GM12878 (cell line): ENCODE data around the gene CTAG1A. TPM values are rescaled to one million over a fixed set of nuclear protein-coding genes. Genes with fewer than 3 reads are reported as not detected.
"Not testable (repeated sequence)": the region's sequence is repeated elsewhere in the genome, so short reads cannot be mapped to it uniquely, and the experiment has no call there.

Source experiments
- ATAC-seq: fragments of 200-7000 bp; cut with Tn5 transposase; 3 replicates; pipeline ENCODE4 v1.9.1; 2020; ENCODE audit warnings: mild to moderate bottlenecking, moderate library complexity
- BruUV-seq: library from RNA; stranded (reverse); fragments of 400-500 nt; replicated peaks from 2 replicates; lab custom pipeline; 2021; lab: Mats Ljungman, UMichigan
- CTCF ChIA-PET: fragments of 300-600 bp; sonication (Branson Sonifier 250); formaldehyde crosslinking; extraction: SDS; loops from one replicate; lab custom pipeline; 2021; ENCODE audit warnings: inconsistent platforms; lab: Yijun Ruan, JAX
- POLR2A ChIA-PET: fragments of 350-600 bp; formaldehyde crosslinking; extraction: SDS; loops from one replicate; lab custom pipeline; 2021; ENCODE audit warnings: inconsistent platforms; lab: Charles Lee
- RAD21 ChIA-PET: fragments of 300-600 bp; sonication (Branson Sonifier 250); formaldehyde crosslinking; loops from one replicate; lab custom pipeline; 2023; ENCODE audit warnings: antibody characterized with exemption; ENCODE audit not compliant: unreplicated experiment; lab: Charles Lee
- SMC1A ChIA-PET: fragments of 300-600 bp; sonication (Branson Sonifier 250); formaldehyde crosslinking; loops from one replicate; lab custom pipeline; 2023; ENCODE audit not compliant: unreplicated experiment, uncharacterized antibody; lab: Charles Lee
- DNase-seq: peaks from one replicate; pipeline ENCODE4 v3.0.0-alpha.2; 2011; ENCODE audit warnings: low read depth, low spot score
- FAIRE-seq: peaks from 3 replicates; lab custom pipeline; 2011; peaks lifted over from hg19 to GRCh38; lab: Jason Lieb, UNC
- H2AFZ ChIP-seq: 2 replicates; pipeline ENCODE4 v1.6.0; 2011; ENCODE audit warnings: low read depth, low read length, control low read depth; ENCODE audit not compliant: control insufficient read depth
- H3K27ac ChIP-seq: 2 replicates; pipeline ENCODE4 v1.5.1; 2011; ENCODE audit warnings: control low read depth; ENCODE audit not compliant: control insufficient read depth, insufficient read depth
- H3K27me3 ChIP-seq, 2 experiments: replicated peaks in 1 of 2; 2 replicates each; pipeline versions ENCODE4 v1.6.0 to v1.6.1; 2011; ENCODE audit warnings: low read length in 1 of 2; ENCODE audit not compliant: control insufficient read depth in 2 of 2, insufficient read depth in 2 of 2
- H3K36me3 ChIP-seq, 2 experiments: 2 replicates each; pipeline ENCODE4 v1.5.1; 2011; ENCODE audit warnings: low read length in 1 of 2; ENCODE audit not compliant: control insufficient read depth in 2 of 2, insufficient read depth in 2 of 2
- H3K4me1 ChIP-seq: 2 replicates; pipeline ENCODE4 v1.6.1; 2011; ENCODE audit warnings: mild to moderate bottlenecking, low read length, moderate library complexity, mixed read lengths; ENCODE audit not compliant: control insufficient read depth, insufficient read depth
- H3K4me2 ChIP-seq: 2 replicates; pipeline ENCODE4 v1.6.0; 2011; ENCODE audit warnings: control low read depth; ENCODE audit not compliant: control insufficient read depth, insufficient read depth
- H3K4me3 ChIP-seq: fragments of 200-600 bp; sonication (generic); 2 replicates; pipeline ENCODE4 v1.5.1; 2016
- H3K79me2 ChIP-seq: 2 replicates; pipeline ENCODE4 v1.6.0; 2011; ENCODE audit warnings: low read length; ENCODE audit not compliant: control insufficient read depth, insufficient read depth
- H3K9ac ChIP-seq: 2 replicates; pipeline ENCODE4 v1.8.0; 2011; ENCODE audit warnings: low read length, control low read depth, mixed read lengths; ENCODE audit not compliant: control insufficient read depth, insufficient read depth
- H3K9me3 ChIP-seq: replicated peaks from 3 replicates; pipeline ENCODE4 v1.5.1; 2011; ENCODE audit warnings: mild to moderate bottlenecking, low read length; ENCODE audit not compliant: control insufficient read depth, insufficient read depth
- H4K20me1 ChIP-seq: 2 replicates; pipeline ENCODE4 v1.6.0; 2011; ENCODE audit not compliant: control insufficient read depth, insufficient read depth
- WGBS: methylation state at CpG from one replicate; pipeline ENCODE4 v1.1.6; 2016; ENCODE audit warnings: low lambda C conversion rate; ENCODE audit not compliant: insufficient replicate concordance, insufficient coverage; ENCODE audit errors: missing lambda C conversion rate; 5-methylcytosine and 5-hydroxymethylcytosine counted together
- in situ Hi-C: fragments of 300-500 bp; cut with MboI; formaldehyde crosslinking; loops from 9 replicates; pipeline ENCODE4 v1.14.3; 2018; ENCODE audit warnings: mixed read lengths
- intact Hi-C: fragments of 100-400 bp; cut with micrococcal nuclease; formaldehyde crosslinking; loops from one replicate; pipeline ENCODE4 v1.14.2; 2022; ENCODE audit not compliant: unreplicated experiment
- polyA plus RNA-seq, 11 experiments: library from polyadenylated mRNA; depleted of rRNA in 4 of 11; unstranded in 6 of 11; stranded (reverse) in 5 of 11; fragments of >200 nt; fragmentation: Nextera tagmentation in 4 of 11; fragmentation: Illumina TruSeq in 1 of 11; extraction: Ambion mirVana in 4 of 11; extraction: Trizol in 1 of 11; gene quantifications; 1 replicate in 1 of 11; 2 replicates in 10 of 11; pipeline versions ENCODE4 v1.2.1 to v1.2.3, GENCODE V29; 2011 to 2016; ENCODE audit warnings: inconsistent platforms in 2 of 11, missing spikeins in 2 of 11, low read depth in 1 of 11
- total RNA-seq, 4 experiments: library from RNA; depleted of rRNA in 3 of 4; stranded (reverse); fragments of >200 nt in 3 of 4; fragmentation: Illumina TruSeq in 1 of 4; extraction: Trizol in 1 of 4; gene quantifications; 2 replicates each; pipeline versions ENCODE4 v1.2.1 to v1.2.3, GENCODE V29; 2013 to 2021

Gene CTAG1A
- total and polyA plus RNA-seq, 10 of the 15 experiments (the other 5 are each of a cell fraction or from before 2014, with no cell fraction given): not detected

GRCh38 chrX:154558896-154559295 is 26.0 kb upstream of the CTAG1A start:
- 75% methylated on average over 4 of the region's 21 CpGs for whole genome bisulfite sequencing
- RAD21 ChIA-PET, intact Hi-C loops: not testable (repeated sequence)

GRCh38 chrX:154560326-154560725 is 24.6 kb upstream of the CTAG1A start:
- ATAC-seq, FAIRE-seq, POLR2A ChIA-PET: not testable (repeated sequence)

More at GRCh38 chrX:154558896-154559295, 26.0 kb upstream of the CTAG1A start:
- H3K79me2 ChIP-seq, H2AFZ ChIP-seq, DNase-seq, H3K4me3 ChIP-seq, H3K4me1 ChIP-seq, in situ Hi-C loops, H3K27ac ChIP-seq, ATAC-seq, FAIRE-seq, CTCF ChIA-PET, H3K9me3 ChIP-seq, BruUV-seq, POLR2A ChIA-PET, H3K9ac ChIP-seq, H3K27me3 ChIP-seq, SMC1A ChIA-PET, H4K20me1 ChIP-seq, H3K36me3 ChIP-seq, H3K4me2 ChIP-seq: not testable (repeated sequence)

GRCh38 chrX:154562295-154562694 is 22.6 kb upstream of the CTAG1A start:
- H4K20me1 ChIP-seq, H2AFZ ChIP-seq, H3K4me2 ChIP-seq, POLR2A ChIA-PET, ATAC-seq, H3K79me2 ChIP-seq, CTCF ChIA-PET, H3K4me3 ChIP-seq, H3K9ac ChIP-seq, H3K27me3 ChIP-seq, RAD21 ChIA-PET, in situ Hi-C loops, FAIRE-seq, DNase-seq, H3K36me3 ChIP-seq, intact Hi-C loops, H3K4me1 ChIP-seq, H3K9me3 ChIP-seq, H3K27ac ChIP-seq, SMC1A ChIA-PET: not testable (repeated sequence)
- TSS peak; percentile 65 for BruUV-seq
- WGBS: no CpG with 5 or more reads among the region's 10 CpGs

More at GRCh38 chrX:154560326-154560725, 24.6 kb upstream of the CTAG1A start:
- H4K20me1 ChIP-seq, H3K79me2 ChIP-seq, SMC1A ChIA-PET, H3K4me2 ChIP-seq, H3K4me1 ChIP-seq, H3K4me3 ChIP-seq, CTCF ChIA-PET, H3K27me3 ChIP-seq, intact Hi-C loops, H2AFZ ChIP-seq, H3K27ac ChIP-seq, H3K9me3 ChIP-seq, DNase-seq, H3K36me3 ChIP-seq, H3K9ac ChIP-seq, BruUV-seq, in situ Hi-C loops, RAD21 ChIA-PET: not testable (repeated sequence)
- no CpG with 5 or more reads among the region's 31 CpGs for WGBS

GRCh38 chrX:154570361-154570760 is 14.6 kb upstream of the CTAG1A start:
- BruUV-seq, H4K20me1 ChIP-seq, RAD21 ChIA-PET, H3K27me3 ChIP-seq, H3K9me3 ChIP-seq, H3K79me2 ChIP-seq, intact Hi-C loops, SMC1A ChIA-PET, CTCF ChIA-PET, H3K9ac ChIP-seq, FAIRE-seq, H3K4me2 ChIP-seq, ATAC-seq, in situ Hi-C loops, H3K4me3 ChIP-seq, H2AFZ ChIP-seq, H3K27ac ChIP-seq, POLR2A ChIA-PET, H3K4me1 ChIP-seq, H3K36me3 ChIP-seq, DNase-seq: not testable (repeated sequence)
- no CpG with 5 or more reads among the region's 11 CpGs for WGBS
